ENCODE results near the gene RAB29. TPM values are rescaled to one million over a fixed set of nuclear protein-coding genes. Genes with fewer than 3 reads are reported as not detected.
A peak's percentile ranks its signal among the peaks of the same experiment; 100 is the strongest.

The RAB29 gene
- total and polyA plus RNA-seq, 9 of the 15 experiments (the other 6 are each of a cell fraction or from before 2014, with no cell fraction given) = 6.3 to 17.6 (median 8.0) TPM

GRCh38 chr1:205749234-205750137, 25.8 kb downstream of the RAB29 start (continued):
- no peak for TF ChIP-seq TOE1 (IDR thresholded peaks at IDR 0.05; ENCODE audit: borderline replicate concordance)
- TF ChIP-seq TOE1 (CRISPR knock-in tag; IDR thresholded peaks at IDR 0.05; ENCODE audit: borderline replicate concordance, low read depth) = no peak
- no peak for TF ChIP-seq ZFP30 (CRISPR knock-in tag; IDR thresholded peaks at IDR 0.05; ENCODE audit: borderline replicate concordance)
- no peak for TF ChIP-seq CAMTA2 (CRISPR knock-in tag; conservative IDR thresholded peaks at IDR 0.05)
- TF ChIP-seq PCBP2 (IDR thresholded peaks at IDR 0.05; ENCODE audit: low read depth, low read length, poor library complexity, severe bottlenecking) = peak; percentile 73
- TF ChIP-seq POLR2G (IDR thresholded peaks at IDR 0.05; ENCODE audit: low read depth, low read length) = peak; percentile 93
- peak; percentile 61; the same call in 1 of the 2 replicates for TF ChIP-seq POLR2A (conservative IDR thresholded peaks at IDR 0.05)
- TF ChIP-seq SRSF3 (IDR thresholded peaks at IDR 0.05; ENCODE audit: insufficient read depth, low read length) = no peak
- peak; percentile 70; the same call in 1 of the 2 replicates for TF ChIP-seq ELK3 (CRISPR knock-in tag; IDR thresholded peaks at IDR 0.05)
- TF ChIP-seq ZNF695 (CRISPR knock-in tag; IDR thresholded peaks at IDR 0.05) = 0 out of 2 replicates have a peak, but pooled peaks have one; percentile 81
- no peak for TF ChIP-seq CHD7 (IDR thresholded peaks at IDR 0.05; ENCODE audit: low read depth, low read length)
- 0 out of 4 replicates have a peak, but pooled peaks of 1 of the 2 experiments have one; percentile 4 for TF ChIP-seq RAD21 (CRISPR knock-in tag; conservative IDR thresholded peaks at IDR 0.05 in 1 of 2, IDR thresholded peaks at IDR 0.05 in 1 of 2)

Measured in K562 (cell line).